ENCODE results near the gene FXN.

Gene FXN

DNA sequence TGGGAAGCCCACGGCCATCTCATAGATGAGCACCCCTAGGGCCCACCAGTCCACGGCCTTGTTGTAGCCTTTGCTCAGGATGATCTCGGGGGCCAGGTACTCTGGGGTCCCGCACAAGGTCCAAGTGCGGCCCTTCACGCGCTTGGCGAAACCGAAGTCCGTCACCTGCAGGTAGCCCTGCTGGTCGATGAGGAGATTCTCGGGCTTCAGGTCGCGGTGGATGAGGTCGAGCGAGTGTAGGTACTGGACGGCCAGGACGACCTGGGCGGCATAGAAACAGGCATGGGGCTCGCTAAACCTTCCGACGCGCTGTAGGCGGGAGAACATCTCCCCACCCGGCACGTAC is 22.2 kb upstream of the FXN start:
- TF ChIP-seq POLR2A (IDR thresholded peaks at IDR 0.05; ENCODE audit: low read length) (no peak), GATA1 (IDR thresholded peaks at IDR 0.05; ENCODE audit: low read depth, low read length) (no peak)
- DNase-seq, result no peak

DNA sequence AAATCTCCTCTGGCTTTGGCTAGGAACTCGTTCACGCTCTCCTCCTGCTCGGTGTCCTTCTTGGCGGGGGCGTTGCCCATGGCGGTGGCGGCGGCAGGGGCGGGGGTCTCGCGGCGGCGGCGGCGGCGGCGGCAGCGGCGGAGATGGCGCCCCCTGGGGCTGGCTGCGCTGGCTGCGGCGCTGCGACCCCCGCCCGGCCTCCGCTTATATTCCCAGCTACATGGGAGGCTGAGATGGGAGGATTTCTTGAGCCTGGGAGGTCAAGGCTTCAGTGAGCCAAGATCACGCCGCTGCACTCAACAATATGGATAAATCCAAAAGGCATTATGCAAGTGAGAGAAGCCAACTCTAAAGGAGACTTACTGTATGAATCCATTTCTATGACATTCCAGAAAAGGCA is 21.5 kb upstream of the FXN start, which contains the start of gene PRKACG:
TSS of gene PRKACG (minus strand) at position 101 of the 400 bp plus-strand sequence. CDS start at position 80, 21 bp downstream.
- TF ChIP-seq POLR2A (IDR thresholded peaks at IDR 0.05; ENCODE audit: low read length) (no peak), GATA1 (IDR thresholded peaks at IDR 0.05; ENCODE audit: low read depth, low read length) (no peak)
- no peak for DNase-seq

- no peak for DNase-seq
- TF ChIP-seq GATA1 (IDR thresholded peaks at IDR 0.05; ENCODE audit: low read depth, low read length) (no peak), POLR2A (IDR thresholded peaks at IDR 0.05; ENCODE audit: low read length) (no peak)
Measured at GRCh38 chr9:69016191-69017096, 19.1 kb upstream of the FXN start.

DNA sequence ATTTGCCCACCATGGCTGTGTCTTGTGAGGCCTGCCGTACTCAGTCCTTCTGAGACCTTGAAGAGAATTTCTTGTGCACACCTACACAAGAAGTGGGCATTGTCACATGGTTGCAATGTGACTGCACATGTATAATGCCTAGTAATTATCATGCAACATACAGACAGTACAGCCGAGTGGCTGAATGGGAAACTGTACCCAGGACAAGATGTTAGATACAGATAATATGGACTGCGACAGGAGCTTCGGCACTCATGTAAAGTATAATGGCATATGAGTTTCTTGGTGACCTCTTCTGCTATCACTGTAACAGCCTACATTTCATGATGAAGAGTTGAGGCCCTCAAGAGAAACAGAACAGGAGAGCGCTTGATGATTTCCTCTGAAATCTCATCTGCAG is 16.8 kb upstream of the FXN start:
- TF ChIP-seq GATA1 (IDR thresholded peaks at IDR 0.05; ENCODE audit: low read depth, low read length), result no peak
- no peak for TF ChIP-seq POLR2A (IDR thresholded peaks at IDR 0.05; ENCODE audit: low read length)
- peak; percentile 85 to 94 for DNase-seq

GRCh38 chr9:69019808-69020207 is 15.7 kb upstream of the FXN start:
- TF ChIP-seq GATA1 (IDR thresholded peaks at IDR 0.05; ENCODE audit: low read depth, low read length), result peak; percentile 23
- peak; percentile 60 for TF ChIP-seq POLR2A (IDR thresholded peaks at IDR 0.05; ENCODE audit: low read length)
- DNase-seq, result peak; percentile 94 to 98

- TF ChIP-seq POLR2A (IDR thresholded peaks at IDR 0.05; ENCODE audit: low read length), result no peak
- no peak for TF ChIP-seq GATA1 (IDR thresholded peaks at IDR 0.05; ENCODE audit: low read depth, low read length)
- DNase-seq, result peak; percentile 76 to 84
Measured at GRCh38 chr9:69020301-69021145, 15.0 kb upstream of the FXN start.

GRCh38 chr9:69023650-69024049 is 11.9 kb upstream of the FXN start:
- no peak for TF ChIP-seq GATA1 (IDR thresholded peaks at IDR 0.05; ENCODE audit: low read depth, low read length)
- no peak for TF ChIP-seq POLR2A (IDR thresholded peaks at IDR 0.05; ENCODE audit: low read length)
- DNase-seq, result no peak

- peak; percentile 84 to 88 for DNase-seq
- no peak for TF ChIP-seq GATA1 (IDR thresholded peaks at IDR 0.05; ENCODE audit: low read depth, low read length)
- peak; percentile 25 for TF ChIP-seq POLR2A (IDR thresholded peaks at IDR 0.05; ENCODE audit: low read length)
Measured at GRCh38 chr9:69027355-69028097, 8.0 kb upstream of the FXN start.

- no peak for DNase-seq
- TF ChIP-seq POLR2A (IDR thresholded peaks at IDR 0.05; ENCODE audit: low read length), result no peak
- TF ChIP-seq GATA1 (IDR thresholded peaks at IDR 0.05; ENCODE audit: low read depth, low read length), result no peak
Measured at GRCh38 chr9:69028754-69029153, 6.8 kb upstream of the FXN start.

GRCh38 chr9:69029535-69029934 is 6.0 kb upstream of the FXN start:
- no peak for DNase-seq
- TF ChIP-seq POLR2A (IDR thresholded peaks at IDR 0.05; ENCODE audit: low read length) (no peak), GATA1 (IDR thresholded peaks at IDR 0.05; ENCODE audit: low read depth, low read length) (no peak)

- DNase-seq, result no peak
- TF ChIP-seq GATA1 (IDR thresholded peaks at IDR 0.05; ENCODE audit: low read depth, low read length) (no peak), POLR2A (IDR thresholded peaks at IDR 0.05; ENCODE audit: low read length) (no peak)
Measured at GRCh38 chr9:69030851-69031645, 4.5 kb upstream of the FXN start.

DNA sequence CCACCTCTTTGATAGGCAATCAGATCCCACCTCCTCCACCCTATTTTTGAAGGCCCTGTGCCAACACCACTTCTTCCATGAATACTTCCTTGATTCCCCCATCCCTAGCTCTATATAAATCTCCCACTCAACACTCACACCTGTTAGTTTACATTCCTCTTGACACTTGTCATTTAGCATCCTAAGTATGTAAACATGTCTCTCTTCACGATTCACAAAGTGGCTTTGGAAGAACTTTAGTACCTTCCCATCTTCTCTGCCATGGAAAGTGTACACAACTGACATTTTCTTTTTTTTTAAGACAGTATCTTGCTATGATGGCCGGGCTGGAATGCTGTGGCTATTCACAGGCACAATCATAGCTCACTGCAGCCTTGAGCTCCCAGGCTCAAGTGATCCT is 1.5 kb upstream of the FXN start:
- no peak for DNase-seq
- TF ChIP-seq GATA1 (IDR thresholded peaks at IDR 0.05; ENCODE audit: low read depth, low read length), result no peak
- TF ChIP-seq POLR2A (IDR thresholded peaks at IDR 0.05; ENCODE audit: low read length), result no peak

- TF ChIP-seq GATA1 (IDR thresholded peaks at IDR 0.05; ENCODE audit: low read depth, low read length), result no peak
- TF ChIP-seq POLR2A (IDR thresholded peaks at IDR 0.05; ENCODE audit: low read length), result no peak
- DNase-seq, result peak; percentile 69 to 76
Measured at GRCh38 chr9:69036309-69036708, 757 bp downstream of the FXN start.
